H1 (cell line): ENCODE results near the gene TRAF3. TPM values are rescaled to one million over a fixed set of nuclear protein-coding genes. Genes with fewer than 3 reads are reported as not detected.
"Not testable (repeated sequence)": the region's sequence is repeated elsewhere in the genome, so short reads cannot be mapped to it uniquely, and the experiment has no call there.

Experiments used
- CTCF ChIA-PET: fragments of 300-600 bp; sonication (Branson Sonifier 250); formaldehyde crosslinking; loops from one replicate; lab custom pipeline; 2021; ENCODE audit not compliant: partially characterized antibody; lab: Charles Lee
- POLR2A ChIA-PET: fragments of 300-600 bp; sonication (Branson Sonifier 250); formaldehyde crosslinking; loops from one replicate; lab custom pipeline; 2021; ENCODE audit warnings: inconsistent platforms; ENCODE audit not compliant: partially characterized antibody; lab: Charles Lee
- DNase-seq, 2 experiments: peaks; one replicate each; pipeline versions ENCODE4 v3.0.0 to v3.0.0-alpha.2; 2010 to 2022; ENCODE audit warnings: low spot score in 2 of 2, low read depth in 1 of 2, mixed read lengths in 1 of 2
- FAIRE-seq: peaks from 2 replicates; lab custom pipeline; 2011; peaks lifted over from hg19 to GRCh38; lab: Jason Lieb, UNC
- H2AFZ ChIP-seq: 2 replicates; pipeline ENCODE4 v1.8.1; 2012; ENCODE audit warnings: low read length, inconsistent platforms
- H2AK5ac ChIP-seq: 2 replicates; pipeline ENCODE4 v1.6.1; 2013; ENCODE audit warnings: low read depth, low read length
- H2BK120ac ChIP-seq: replicated peaks from 2 replicates; pipeline ENCODE3; 2013; ENCODE audit warnings: low read depth, low read length, inconsistent platforms
- H2BK12ac ChIP-seq: 2 replicates; pipeline ENCODE4 v1.6.1; 2013; ENCODE audit warnings: low read depth, low read length
- H2BK15ac ChIP-seq: 2 replicates; pipeline ENCODE4 v1.6.1; 2013; ENCODE audit warnings: low read length
- H2BK20ac ChIP-seq: 2 replicates; pipeline ENCODE4 v1.6.1; 2013; ENCODE audit warnings: low read length
- H2BK5ac ChIP-seq: 2 replicates; pipeline ENCODE4 v1.6.1; 2013; ENCODE audit warnings: low read depth, low read length
- H3K14ac ChIP-seq: 2 replicates; pipeline ENCODE4 v1.6.1; 2013; ENCODE audit warnings: inconsistent platforms; ENCODE audit not compliant: insufficient read length
- H3K18ac ChIP-seq: 2 replicates; pipeline ENCODE4 v1.6.1; 2013; ENCODE audit warnings: low read length; ENCODE audit errors: extremely low read depth
- H3K23ac ChIP-seq: 2 replicates; pipeline ENCODE4 v1.6.1; 2013; ENCODE audit warnings: inconsistent platforms; ENCODE audit not compliant: insufficient read length
- H3K23me2 ChIP-seq: 2 replicates; pipeline ENCODE4 v1.6.1; 2013; ENCODE audit warnings: low read depth, low read length
- H3K27ac ChIP-seq: 2 replicates; pipeline ENCODE4 v1.6.1; 2011; ENCODE audit warnings: low read depth, low read length, inconsistent platforms
- H3K27me3 ChIP-seq, 4 experiments: replicated peaks in 1 of 4; 1 replicate in 1 of 4; 2 replicates in 3 of 4; pipeline versions ENCODE4 v1.6.1 to v1.8.1; 2011 to 2013; ENCODE audit warnings: low read length in 3 of 4, mild to moderate bottlenecking in 3 of 4, inconsistent platforms in 2 of 4, mixed read lengths in 2 of 4, moderate library complexity in 1 of 4; ENCODE audit not compliant: control insufficient read depth in 3 of 4, insufficient read depth in 3 of 4; ENCODE audit errors: extremely low read depth in 1 of 4
- H3K36me3 ChIP-seq, 4 experiments: 2 replicates each; pipeline versions ENCODE4 v1.6.1 to v1.8.1; 2011 to 2013; ENCODE audit warnings: mild to moderate bottlenecking in 4 of 4, low read length in 3 of 4, moderate library complexity in 2 of 4, control low read depth in 1 of 4, inconsistent platforms in 1 of 4; ENCODE audit not compliant: insufficient read depth in 4 of 4, control insufficient read depth in 2 of 4
- H3K4ac ChIP-seq: replicated peaks from 2 replicates; pipeline ENCODE3; 2013; ENCODE audit warnings: low read length, low read depth, mixed read lengths, inconsistent platforms; ENCODE audit not compliant: insufficient read length
- H3K4me1 ChIP-seq, 4 experiments: replicated peaks in 1 of 4; 1 replicate in 1 of 4; 2 replicates in 3 of 4; pipeline versions ENCODE4 v1.6.1 to v1.8.1; 2011 to 2013; ENCODE audit warnings: low read length in 3 of 4, inconsistent platforms in 2 of 4, mixed read lengths in 1 of 4; ENCODE audit not compliant: insufficient read depth in 4 of 4, control insufficient read depth in 3 of 4
- H3K4me2 ChIP-seq, 2 experiments: 2 replicates each; pipeline versions ENCODE4 v1.6.1 to v1.8.1; 2011 to 2013; ENCODE audit warnings: low read depth in 2 of 2, low read length in 2 of 2, control low read depth in 1 of 2, inconsistent platforms in 1 of 2, mild to moderate bottlenecking in 1 of 2; ENCODE audit not compliant: insufficient read depth in 1 of 2
- H3K4me3 ChIP-seq, 4 experiments: fragments of 200-600, 300-600 bp in 1 of 4; sonication (generic), shearing (Covaris generic), sonication (Bioruptor Twin) in 1 of 4; 2 replicates each; pipeline versions ENCODE4 v1.5.1 to v1.8.1; 2011 to 2016; ENCODE audit warnings: low read length in 4 of 4, low read depth in 3 of 4, control low read depth in 2 of 4, inconsistent platforms in 2 of 4, mild to moderate bottlenecking in 2 of 4, mixed read lengths in 1 of 4, moderate library complexity in 1 of 4; ENCODE audit not compliant: insufficient read depth in 2 of 4; ENCODE audit errors: extremely low read depth in 1 of 4
- H3K56ac ChIP-seq: replicated peaks from 2 replicates; pipeline ENCODE3; 2013; ENCODE audit warnings: low read depth, mild to moderate bottlenecking, mixed read lengths, low read length, inconsistent platforms; ENCODE audit not compliant: insufficient read length
- H3K79me1 ChIP-seq: 2 replicates; pipeline ENCODE4 v1.6.1; 2013; ENCODE audit warnings: low read depth, low read length, control low read depth
- H3K79me2 ChIP-seq, 2 experiments: 2 replicates each; pipeline versions ENCODE4 v1.6.1 to v1.8.1; 2012 to 2013; ENCODE audit warnings: low read length in 2 of 2, mild to moderate bottlenecking in 2 of 2, inconsistent platforms in 1 of 2; ENCODE audit not compliant: insufficient read depth in 2 of 2, control insufficient read depth in 1 of 2
- H3K9ac ChIP-seq, 4 experiments: replicated peaks in 1 of 4; 1 replicate in 1 of 4; 2 replicates in 3 of 4; pipeline versions ENCODE4 v1.6.1 to v1.8.1; 2011 to 2013; ENCODE audit warnings: low read depth in 3 of 4, low read length in 3 of 4, control low read depth in 2 of 4, mild to moderate bottlenecking in 2 of 4, moderate library complexity in 2 of 4, inconsistent platforms in 1 of 4; ENCODE audit errors: extremely low read depth in 1 of 4
- H3K9me3 ChIP-seq, 2 experiments: 2 replicates each; pipeline versions ENCODE4 v1.6.1 to v1.8.1; 2012 to 2013; ENCODE audit warnings: mild to moderate bottlenecking in 2 of 2, moderate library complexity in 2 of 2, control low read depth in 1 of 2, inconsistent platforms in 1 of 2, low read depth in 1 of 2, low read length in 1 of 2, mixed read lengths in 1 of 2; ENCODE audit not compliant: insufficient read depth in 2 of 2
- H4K20me1 ChIP-seq, 2 experiments: replicated peaks in 1 of 2; 2 replicates each; pipeline versions ENCODE3 to v1.8.1; 2011 to 2013; ENCODE audit warnings: inconsistent platforms in 2 of 2, low read length in 2 of 2, mild to moderate bottlenecking in 1 of 2; ENCODE audit not compliant: insufficient read depth in 2 of 2, control insufficient read depth in 1 of 2
- H4K5ac ChIP-seq: 2 replicates; pipeline ENCODE4 v1.6.1; 2013; ENCODE audit warnings: low read length, low read depth, mixed read lengths, inconsistent platforms; ENCODE audit not compliant: insufficient read length
- H4K8ac ChIP-seq: 2 replicates; pipeline ENCODE4 v1.8.0; 2013; ENCODE audit warnings: mild to moderate bottlenecking, moderate library complexity, low read length, inconsistent platforms; ENCODE audit not compliant: insufficient read depth; ENCODE audit errors: extremely low read depth
- H4K91ac ChIP-seq: replicated peaks from 2 replicates; pipeline ENCODE3; 2013; ENCODE audit warnings: low read length, mixed read lengths, inconsistent platforms; ENCODE audit not compliant: insufficient read length
- WGBS, 2 experiments: shearing (Covaris generic) in 1 of 2; methylation state at CpG; one replicate each; pipeline versions ENCODE4 v1.1.6 to v1.1.7; 2013 to 2015; ENCODE audit warnings: low lambda C conversion rate in 2 of 2, mixed read lengths in 2 of 2, inconsistent platforms in 1 of 2, low coverage in 1 of 2, missing lambda C conversion rate in 1 of 2; ENCODE audit not compliant: insufficient replicate concordance in 2 of 2, insufficient coverage in 1 of 2, insufficient read length in 1 of 2; ENCODE audit errors: extremely low coverage in 1 of 2, missing lambda C conversion rate in 1 of 2; 5-methylcytosine and 5-hydroxymethylcytosine counted together
- polyA plus RNA-seq, 7 experiments: library from polyadenylated mRNA; depleted of rRNA in 3 of 7; stranded (reverse) in 5 of 7; unstranded in 2 of 7; fragments of >200 nt in 5 of 7; fragments of 200-250 nt in 2 of 7; gene quantifications; 1 replicate in 5 of 7; 2 replicates in 1 of 7; 4 replicates in 1 of 7; pipeline versions ENCODE4 v1.2.1 to v1.2.3, GENCODE V29; 2011 to 2013; ENCODE audit warnings: missing spikeins in 2 of 7, mixed read lengths in 2 of 7
- total RNA-seq: library from RNA; stranded (reverse); fragmentation: NEBNext Ultra II Directional; extraction: Animal tissue kit (Norgen Biotek cat#: 25700); gene quantifications from 2 replicates; pipeline ENCODE4 v1.2.1, GENCODE V29; 2021

The TRAF3 gene
- total and polyA plus RNA-seq, 2 of the 8 experiments (the other 6 are each of a cell fraction or from before 2014, with no cell fraction given) = 5.8 to 12.1 TPM

GRCh38 chr14:102877511-102877910 is 100.3 kb downstream of the TRAF3 start:
- H4K5ac ChIP-seq, H3K14ac ChIP-seq, FAIRE-seq: not testable (repeated sequence)

More at GRCh38 chr14:102877511-102877910, 100.3 kb downstream of the TRAF3 start:
- DNase-seq, H4K8ac ChIP-seq, H2AK5ac ChIP-seq, H3K9ac ChIP-seq, H3K18ac ChIP-seq, H3K23me2 ChIP-seq, H3K56ac ChIP-seq, H3K27ac ChIP-seq, H3K27me3 ChIP-seq, H3K4me2 ChIP-seq, H2BK120ac ChIP-seq, H2BK12ac ChIP-seq, H4K20me1 ChIP-seq, H2BK20ac ChIP-seq, H4K91ac ChIP-seq, H3K23ac ChIP-seq, H2BK15ac ChIP-seq, H3K4me3 ChIP-seq, H2BK5ac ChIP-seq, H3K9me3 ChIP-seq, H3K4ac ChIP-seq, H3K79me1 ChIP-seq, H3K4me1 ChIP-seq, H2AFZ ChIP-seq, H3K79me2 ChIP-seq: not testable (repeated sequence)
- CTCF ChIA-PET = interaction anchor here (0.6 to 3.8 kb wide), 18 partner anchors 9 to 556 kb away, joined by 3 to 29 read pairs (median 4); no protein-coding TSS in a partner anchor
- WGBS, 2 experiments = 92% methylated on average over 10 of the region's 10 CpGs; no CpG with 5 or more reads in 1 of the 2 experiments
- POLR2A ChIA-PET = interaction anchor here (0.7 to 1.2 kb wide), 2 partner anchors 13 to 19 kb away, joined by 3 to 4 read pairs; no protein-coding TSS in a partner anchor
- peaks cover 0 to 12% (median 3%) of the 10 kb centered on the region in 4 experiments; a peak in 5 of 8 replicates for H3K36me3 ChIP-seq
